ENCODE results near the gene PDLIM3.

The PDLIM3 gene

GRCh38 chr4:185506422-185506821, 28.9 kb downstream of the PDLIM3 start:
- TF ChIP-seq JUND (IDR thresholded peaks at IDR 0.05; ENCODE audit: low read depth): no peak
- no peak for DNase-seq (ENCODE audit: low read depth in 1 of 2, low spot score in 1 of 2)
- in situ Hi-C loops (cut with HindIII; ENCODE audit: low pct_unique_long_range_greater_than_20kb, low sequenced_read_pairs): no loop called here

- DNase-seq (ENCODE audit: low read depth in 1 of 2, low spot score in 1 of 2): no peak
- TF ChIP-seq JUND (IDR thresholded peaks at IDR 0.05; ENCODE audit: low read depth): no peak
- in situ Hi-C loops (cut with HindIII; ENCODE audit: low pct_unique_long_range_greater_than_20kb, low sequenced_read_pairs): no loop called here
These were observed 30.9 kb downstream of the PDLIM3 start for GRCh38 chr4:185504098-185505047.

- DNase-seq (ENCODE audit: low read depth in 1 of 2, low spot score in 1 of 2): no peak
- in situ Hi-C loops (cut with HindIII; ENCODE audit: low pct_unique_long_range_greater_than_20kb, low sequenced_read_pairs): no loop called here
- no peak for TF ChIP-seq JUND (IDR thresholded peaks at IDR 0.05; ENCODE audit: low read depth)
These were observed 32.9 kb downstream of the PDLIM3 start for GRCh38 chr4:185502386-185502785.

GRCh38 chr4:185500576-185500975, 34.7 kb downstream of the PDLIM3 start:
- in situ Hi-C loops (cut with HindIII; ENCODE audit: low pct_unique_long_range_greater_than_20kb, low sequenced_read_pairs): no loop called here
- no peak for TF ChIP-seq JUND (IDR thresholded peaks at IDR 0.05; ENCODE audit: low read depth)
- no peak for DNase-seq (ENCODE audit: low read depth in 1 of 2, low spot score in 1 of 2)

- TF ChIP-seq JUND (IDR thresholded peaks at IDR 0.05; ENCODE audit: low read depth): no peak
These were observed 35.3 kb downstream of the PDLIM3 start for GRCh38 chr4:185500035-185500434.

GRCh38 chr4:185488650-185489049, 46.7 kb downstream of the PDLIM3 start:
- in situ Hi-C loops (cut with HindIII; ENCODE audit: low pct_unique_long_range_greater_than_20kb, low sequenced_read_pairs): no loop called here
- no peak for DNase-seq (ENCODE audit: low read depth in 1 of 2, low spot score in 1 of 2)
- no peak for TF ChIP-seq JUND (IDR thresholded peaks at IDR 0.05; ENCODE audit: low read depth)

More at GRCh38 chr4:185500035-185500434, 35.3 kb downstream of the PDLIM3 start:
- in situ Hi-C loops (cut with HindIII; ENCODE audit: low pct_unique_long_range_greater_than_20kb, low sequenced_read_pairs): no loop called here
- no peak for DNase-seq (ENCODE audit: low read depth in 1 of 2, low spot score in 1 of 2)

- in situ Hi-C loops (cut with HindIII; ENCODE audit: low pct_unique_long_range_greater_than_20kb, low sequenced_read_pairs): no loop called here
- TF ChIP-seq JUND (IDR thresholded peaks at IDR 0.05; ENCODE audit: low read depth): no peak
These were observed 53.9 kb downstream of the PDLIM3 start for GRCh38 chr4:185481401-185481800.

GRCh38 chr4:185480016-185480732, 55.1 kb downstream of the PDLIM3 start:
- in situ Hi-C loops (cut with HindIII; ENCODE audit: low pct_unique_long_range_greater_than_20kb, low sequenced_read_pairs): no loop called here
- TF ChIP-seq JUND (IDR thresholded peaks at IDR 0.05; ENCODE audit: low read depth): no peak
- DNase-seq (ENCODE audit: low read depth in 1 of 2, low spot score in 1 of 2): no peak

More at GRCh38 chr4:185481401-185481800, 53.9 kb downstream of the PDLIM3 start:
- no peak for DNase-seq (ENCODE audit: low read depth in 1 of 2, low spot score in 1 of 2)

- in situ Hi-C loops (cut with HindIII; ENCODE audit: low pct_unique_long_range_greater_than_20kb, low sequenced_read_pairs): no loop called here
- TF ChIP-seq JUND (IDR thresholded peaks at IDR 0.05; ENCODE audit: low read depth): no peak
- no peak for DNase-seq (ENCODE audit: low read depth in 1 of 2, low spot score in 1 of 2)
These were observed 55.8 kb downstream of the PDLIM3 start for GRCh38 chr4:185479507-185479971.

GRCh38 chr4:185473247-185473646, 62.1 kb downstream of the PDLIM3 start:
- DNase-seq (ENCODE audit: low read depth in 1 of 2, low spot score in 1 of 2): no peak
- in situ Hi-C loops (cut with HindIII; ENCODE audit: low pct_unique_long_range_greater_than_20kb, low sequenced_read_pairs): no loop called here
- no peak for TF ChIP-seq JUND (IDR thresholded peaks at IDR 0.05; ENCODE audit: low read depth)

- TF ChIP-seq JUND (IDR thresholded peaks at IDR 0.05; ENCODE audit: low read depth): no peak
- no peak for DNase-seq (ENCODE audit: low read depth in 1 of 2, low spot score in 1 of 2)
- in situ Hi-C loops (cut with HindIII; ENCODE audit: low pct_unique_long_range_greater_than_20kb, low sequenced_read_pairs): no loop called here
These were observed 63.2 kb downstream of the PDLIM3 start for GRCh38 chr4:185472103-185472542.

GRCh38 chr4:185471235-185472102, 63.8 kb downstream of the PDLIM3 start, which contains the start of gene CCDC110:
Gene CCDC110, minus strand, starts transcription at chr4:185471733. Its CDS starts 50 bp downstream, at chr4:185471683.
- peak; percentile 81 to 94 for DNase-seq (ENCODE audit: low read depth in 1 of 2, low spot score in 1 of 2)
- in situ Hi-C loops (cut with HindIII; ENCODE audit: low pct_unique_long_range_greater_than_20kb, low sequenced_read_pairs): no loop called here
- no peak for TF ChIP-seq JUND (IDR thresholded peaks at IDR 0.05; ENCODE audit: low read depth)

Data from T47D (cell line).